Activated naive CD8-positive, alpha-beta T cell treated with anti-CD3 and anti-CD28 coated beads for 36 hours (primary cell): ENCODE results near the gene CCDC138. TPM values are rescaled to one million over a fixed set of nuclear protein-coding genes. Genes with fewer than 3 reads are reported as not detected.
"Not testable (repeated sequence)": the region's sequence is repeated elsewhere in the genome, so short reads cannot be mapped to it uniquely, and the experiment has no call there.

Source experiments
- DNase-seq: peaks from one replicate; pipeline ENCODE4 v3.0.0; 2021
- H3K27ac Mint-ChIP-seq: one replicate; pipeline ENCODE4 v1.8.0; 2022; ENCODE audit warnings: mild to moderate bottlenecking, moderate library complexity, mixed read lengths
- H3K27me3 Mint-ChIP-seq: one replicate; pipeline ENCODE4 v1.8.0; 2022; ENCODE audit warnings: mild to moderate bottlenecking, mixed read lengths
- H3K36me3 Mint-ChIP-seq: one replicate; pipeline ENCODE4 v1.8.0; 2021; ENCODE audit warnings: mild to moderate bottlenecking, mixed read lengths
- H3K4me1 Mint-ChIP-seq: one replicate; pipeline ENCODE4 v1.8.0; 2021; ENCODE audit warnings: mixed read lengths
- H3K4me3 Mint-ChIP-seq: one replicate; pipeline ENCODE4 v1.8.0; 2022; ENCODE audit warnings: mild to moderate bottlenecking, moderate library complexity, mixed read lengths
- H3K9me3 Mint-ChIP-seq: one replicate; pipeline ENCODE4 v1.8.0; 2022; ENCODE audit warnings: mixed read lengths
- total RNA-seq, 2 experiments: library from RNA; stranded (reverse); gene quantifications; one replicate each; pipeline ENCODE4 v1.2.3, GENCODE V29; 2021

CCDC138 gene
- total RNA-seq = 10 to 100 TPM; 15.0 to 17.0 TPM

- H3K4me3 Mint-ChIP-seq = peak within 1 kb of the TSS; percentile 93
- no peaks in the 10 kb centered on the region for H3K9me3 Mint-ChIP-seq
- H3K36me3 Mint-ChIP-seq = peaks cover 24% of the 10 kb centered on the region
- no peaks in the 10 kb centered on the region for H3K27me3 Mint-ChIP-seq
- peak within 1 kb of the TSS; percentile 97 for H3K27ac Mint-ChIP-seq
- peak; percentile 94 for DNase-seq
- H3K4me1 Mint-ChIP-seq = peaks cover 17% of the 10 kb centered on the region
These were observed at the start of gene CCDC138 for GRCh38 chr2:108786354-108787215. Gene CCDC138 (plus strand): TSS chr2:108786771. CDS start chr2:108786823, 52 bp downstream.

GRCh38 chr2:108757973-108758372, 28.6 kb upstream of the CCDC138 start:
- H3K27ac Mint-ChIP-seq, H3K4me1 Mint-ChIP-seq, H3K36me3 Mint-ChIP-seq, H3K27me3 Mint-ChIP-seq, DNase-seq, H3K9me3 Mint-ChIP-seq, H3K4me3 Mint-ChIP-seq: not testable (repeated sequence)

GRCh38 chr2:108762618-108763017, 24.0 kb upstream of the CCDC138 start:
- H3K9me3 Mint-ChIP-seq, H3K4me3 Mint-ChIP-seq, H3K27me3 Mint-ChIP-seq, DNase-seq, H3K4me1 Mint-ChIP-seq, H3K27ac Mint-ChIP-seq: not testable (repeated sequence)
- H3K36me3 Mint-ChIP-seq = peaks cover 29% of the 10 kb centered on the region

GRCh38 chr2:108766671-108767070, 19.9 kb upstream of the CCDC138 start:
- DNase-seq, H3K9me3 Mint-ChIP-seq, H3K4me1 Mint-ChIP-seq, H3K4me3 Mint-ChIP-seq, H3K27ac Mint-ChIP-seq, H3K27me3 Mint-ChIP-seq: not testable (repeated sequence)
- H3K36me3 Mint-ChIP-seq = peaks cover 43% of the 10 kb centered on the region

GRCh38 chr2:108767859-108768258, 18.7 kb upstream of the CCDC138 start:
- H3K4me1 Mint-ChIP-seq, H3K27ac Mint-ChIP-seq, H3K4me3 Mint-ChIP-seq, DNase-seq, H3K9me3 Mint-ChIP-seq, H3K27me3 Mint-ChIP-seq: not testable (repeated sequence)
- peaks cover 51% of the 10 kb centered on the region for H3K36me3 Mint-ChIP-seq

- Mint-ChIP-seq H3K27me3 (no peaks in the 10 kb centered on the region), H3K36me3 (peaks cover 18% of the 10 kb centered on the region), H3K4me3 (no peak overlapping the region), H3K4me1 (no peaks in the 10 kb centered on the region), H3K27ac (no peak overlapping the region), H3K9me3 (no peaks in the 10 kb centered on the region)
- no peak for DNase-seq
These were observed 10.1 kb upstream of the CCDC138 start for GRCh38 chr2:108776475-108776874.

- Mint-ChIP-seq H3K9me3 (no peaks in the 10 kb centered on the region), H3K4me1 (no peaks in the 10 kb centered on the region), H3K4me3 (no peak overlapping the region), H3K27ac (no peak overlapping the region), H3K36me3 (peaks cover 14% of the 10 kb centered on the region), H3K27me3 (no peaks in the 10 kb centered on the region)
- DNase-seq = no peak
These were observed 7.7 kb upstream of the CCDC138 start for GRCh38 chr2:108778857-108779256.

- DNase-seq = no peak
- no peaks in the 10 kb centered on the region for H3K9me3 Mint-ChIP-seq
- peak overlapping the region; percentile 97 for H3K27ac Mint-ChIP-seq
- peaks cover 24% of the 10 kb centered on the region for H3K36me3 Mint-ChIP-seq
- peak overlapping the region; percentile 93 for H3K4me3 Mint-ChIP-seq
- no peaks in the 10 kb centered on the region for H3K27me3 Mint-ChIP-seq
- H3K4me1 Mint-ChIP-seq = peaks cover 17% of the 10 kb centered on the region
These were observed 590 bp upstream of the CCDC138 start for GRCh38 chr2:108786008-108786353.

- Mint-ChIP-seq H3K36me3 (peaks cover 20% of the 10 kb centered on the region), H3K27me3 (no peaks in the 10 kb centered on the region), H3K27ac (peak overlapping the region; percentile 36), H3K4me3 (peak overlapping the region; percentile 93), H3K4me1 (peaks cover 17% of the 10 kb centered on the region), H3K9me3 (no peaks in the 10 kb centered on the region)
- no peak for DNase-seq
These were observed 608 bp downstream of the CCDC138 start for GRCh38 chr2:108787216-108787541.

GRCh38 chr2:108803045-108803736, 16.6 kb downstream of the CCDC138 start:
- H3K9me3 Mint-ChIP-seq = peaks cover under 1% of the 10 kb centered on the region
- H3K4me3 Mint-ChIP-seq = no peak overlapping the region
- DNase-seq = no peak
- peaks cover 4% of the 10 kb centered on the region for H3K4me1 Mint-ChIP-seq
- H3K27ac Mint-ChIP-seq = no peak overlapping the region
- peaks cover 36% of the 10 kb centered on the region for H3K36me3 Mint-ChIP-seq
- H3K27me3 Mint-ChIP-seq = no peaks in the 10 kb centered on the region

- DNase-seq = no peak
- H3K4me1 Mint-ChIP-seq = peaks cover 4% of the 10 kb centered on the region
- peaks cover 13% of the 10 kb centered on the region for H3K9me3 Mint-ChIP-seq
- no peaks in the 10 kb centered on the region for H3K27me3 Mint-ChIP-seq
- H3K4me3 Mint-ChIP-seq = no peak overlapping the region
- peaks cover 47% of the 10 kb centered on the region for H3K36me3 Mint-ChIP-seq
- no peak overlapping the region for H3K27ac Mint-ChIP-seq
These were observed 18.5 kb downstream of the CCDC138 start for GRCh38 chr2:108805032-108805431.

GRCh38 chr2:108805782-108806181, 19.2 kb downstream of the CCDC138 start:
- Mint-ChIP-seq H3K4me1 (peaks cover 4% of the 10 kb centered on the region), H3K36me3 (peaks cover 51% of the 10 kb centered on the region), H3K27me3 (no peaks in the 10 kb centered on the region), H3K4me3 (no peak overlapping the region), H3K9me3 (peaks cover 15% of the 10 kb centered on the region), H3K27ac (no peak overlapping the region)
- DNase-seq = no peak

- Mint-ChIP-seq H3K4me3 (no peak overlapping the region), H3K36me3 (peaks cover 55% of the 10 kb centered on the region), H3K4me1 (peaks cover 4% of the 10 kb centered on the region), H3K27me3 (no peaks in the 10 kb centered on the region), H3K27ac (no peak overlapping the region), H3K9me3 (peaks cover 15% of the 10 kb centered on the region)
- DNase-seq = no peak
These were observed 20.0 kb downstream of the CCDC138 start for GRCh38 chr2:108806371-108807113.

- Mint-ChIP-seq H3K4me3 (no peak overlapping the region), H3K9me3 (peaks cover 15% of the 10 kb centered on the region), H3K4me1 (no peaks in the 10 kb centered on the region), H3K27me3 (no peaks in the 10 kb centered on the region), H3K36me3 (peaks cover 60% of the 10 kb centered on the region), H3K27ac (no peak overlapping the region)
- DNase-seq = no peak
These were observed 23.4 kb downstream of the CCDC138 start for GRCh38 chr2:108809936-108810335.
